IMR-90 (cell line): ENCODE results near the gene KNTC1. TPM values are rescaled to one million over a fixed set of nuclear protein-coding genes. Genes with fewer than 3 reads are reported as not detected.

Source experiments
- ATAC-seq: fragments of 200-7000 bp; cut with Tn5 transposase; 2 replicates; pipeline ENCODE4 v1.9.1; 2020; ENCODE audit warnings: low read depth, mild to moderate bottlenecking, moderate library complexity
- BruUV-seq: library from RNA; stranded (reverse); fragments of 400-500 nt; replicated peaks from 2 replicates; lab custom pipeline; 2021; lab: Mats Ljungman, UMichigan
- CTCF ChIA-PET: fragments of 300-600 bp; formaldehyde crosslinking; extraction: SDS; loops from one replicate; lab custom pipeline; 2021; ENCODE audit warnings: antibody characterized with exemption; lab: Yijun Ruan, JAX
- POLR2A ChIA-PET: fragments of 300-600 bp; sonication (Branson Sonifier 250); formaldehyde crosslinking; loops from one replicate; lab custom pipeline; 2022; ENCODE audit warnings: antibody characterized with exemption; ENCODE audit not compliant: unreplicated experiment; lab: Charles Lee
- DNase-seq: peaks from one replicate; pipeline ENCODE4 v3.0.0; 2013
- H2AFZ ChIP-seq: replicated peaks from 2 replicates; pipeline ENCODE3; 2013; ENCODE audit warnings: low read length, mild to moderate bottlenecking; ENCODE audit not compliant: poor library complexity
- H2AK5ac ChIP-seq: 2 replicates; pipeline ENCODE4 v1.6.1; 2013; ENCODE audit warnings: low read depth, low read length, inconsistent platforms
- H2AK9ac ChIP-seq: replicated peaks from 2 replicates; pipeline ENCODE3; 2013; ENCODE audit warnings: mild to moderate bottlenecking, low read depth, low read length, moderate library complexity; ENCODE audit not compliant: poor library complexity
- H2BK120ac ChIP-seq: 2 replicates; pipeline ENCODE4 v1.6.1; 2013; ENCODE audit warnings: low read depth, low read length, inconsistent platforms
- H2BK15ac ChIP-seq: 3 replicates; pipeline ENCODE4 v1.6.1; 2013; ENCODE audit warnings: low read depth, low read length, inconsistent platforms
- H2BK20ac ChIP-seq: 2 replicates; pipeline ENCODE4 v1.6.1; 2013; ENCODE audit warnings: low read depth, mild to moderate bottlenecking, inconsistent platforms, low read length, moderate library complexity
- H2BK5ac ChIP-seq: 2 replicates; pipeline ENCODE4 v1.6.1; 2013; ENCODE audit warnings: mild to moderate bottlenecking, low read depth, low read length, inconsistent platforms; ENCODE audit not compliant: poor library complexity, severe bottlenecking
- H3K14ac ChIP-seq: replicated peaks from 2 replicates; pipeline ENCODE4 v1.6.1; 2013; ENCODE audit warnings: low read depth, low read length, inconsistent platforms
- H3K18ac ChIP-seq: 2 replicates; pipeline ENCODE4 v1.6.1; 2013; ENCODE audit warnings: low read depth, low read length, control low read depth
- H3K23ac ChIP-seq: 2 replicates; pipeline ENCODE4 v1.6.1; 2013; ENCODE audit warnings: low read depth, low read length, inconsistent platforms
- H3K27ac ChIP-seq: 2 replicates; pipeline ENCODE4 v1.5.1; 2013; ENCODE audit warnings: mild to moderate bottlenecking, control low read depth, low read length; ENCODE audit not compliant: insufficient read depth
- H3K27me3 ChIP-seq: 2 replicates; pipeline ENCODE4 v1.6.1; 2013; ENCODE audit warnings: low read length; ENCODE audit not compliant: control insufficient read depth, insufficient read depth
- H3K36me3 ChIP-seq: 2 replicates; pipeline ENCODE4 v1.6.1; 2013; ENCODE audit warnings: low read length, mixed read lengths; ENCODE audit not compliant: control insufficient read depth, insufficient read depth
- H3K4ac ChIP-seq: 2 replicates; pipeline ENCODE4 v1.6.1; 2013; ENCODE audit warnings: low read depth, low read length, inconsistent platforms
- H3K4me1 ChIP-seq: 2 replicates; pipeline ENCODE4 v1.6.1; 2013; ENCODE audit warnings: low read length, mixed read lengths; ENCODE audit not compliant: control insufficient read depth, insufficient read depth
- H3K4me2 ChIP-seq: 2 replicates; pipeline ENCODE4 v1.6.1; 2013; ENCODE audit warnings: low read depth, mild to moderate bottlenecking, control low read depth, low read length, moderate library complexity
- H3K4me3 ChIP-seq: 2 replicates; pipeline ENCODE4 v1.5.1; 2013; ENCODE audit warnings: low read depth, mild to moderate bottlenecking, control low read depth, low read length, moderate library complexity; ENCODE audit not compliant: insufficient read depth
- H3K56ac ChIP-seq: 2 replicates; pipeline ENCODE4 v1.6.1; 2013; ENCODE audit warnings: low read length, inconsistent platforms; ENCODE audit not compliant: insufficient read depth; ENCODE audit errors: extremely low read depth
- H3K79me1 ChIP-seq, 2 experiments: 2 replicates each; pipeline ENCODE4 v1.6.1; 2013; ENCODE audit warnings: low read length in 2 of 2, inconsistent platforms in 1 of 2, low read depth in 1 of 2
- H3K9ac ChIP-seq: 2 replicates; pipeline ENCODE4 v1.6.1; 2013; ENCODE audit warnings: low read depth, low read length, control low read depth
- H3K9me1 ChIP-seq: 2 replicates; pipeline ENCODE4 v1.6.1; 2013; ENCODE audit warnings: low read length, inconsistent platforms; ENCODE audit not compliant: insufficient read depth
- H3K9me3 ChIP-seq: 2 replicates; pipeline ENCODE4 v1.6.1; 2013; ENCODE audit warnings: low read length; ENCODE audit not compliant: control insufficient read depth, insufficient read depth
- H4K20me1 ChIP-seq: 2 replicates; pipeline ENCODE4 v1.6.1; 2013; ENCODE audit warnings: low read length, inconsistent platforms; ENCODE audit not compliant: insufficient read depth
- H4K5ac ChIP-seq: 2 replicates; pipeline ENCODE4 v1.6.1; 2013; ENCODE audit warnings: mild to moderate bottlenecking, low read depth, low read length, control low read depth
- H4K8ac ChIP-seq, 2 experiments: 2 replicates each; pipeline ENCODE4 v1.6.1; 2013; ENCODE audit warnings: low read depth in 2 of 2, low read length in 2 of 2, control low read depth in 1 of 2, inconsistent platforms in 1 of 2
- H4K91ac ChIP-seq: 2 replicates; pipeline ENCODE4 v1.6.1; 2013; ENCODE audit warnings: low read depth, low read length, inconsistent platforms; ENCODE audit not compliant: insufficient read depth
- BHLHE40 ChIP-seq: fragments of 150-350 bp; IDR thresholded peaks from 2 replicates; pipeline ENCODE4 v1.6.1; 2016; ENCODE audit warnings: mild to moderate bottlenecking, low read depth, low read length
- CEBPB ChIP-seq: IDR thresholded peaks from 2 replicates; pipeline ENCODE4 v1.6.1; 2012; ENCODE audit warnings: low read depth, low read length, improper control_type of control experiment
- CHD1 ChIP-seq: IDR thresholded peaks from 2 replicates; pipeline ENCODE4 v1.6.1; 2012; ENCODE audit warnings: low read depth, low read length, improper control_type of control experiment
- CTCF ChIP-seq: conservative IDR thresholded peaks from 2 replicates; pipeline ENCODE4 v1.5.1; 2012; ENCODE audit warnings: mild to moderate bottlenecking, low read depth, low read length, improper control_type of control experiment
- ELK1 ChIP-seq: fragments of 150-350 bp; IDR thresholded peaks from 2 replicates; pipeline ENCODE4 v1.6.1; 2016; ENCODE audit warnings: low read depth, mild to moderate bottlenecking, low read length, moderate library complexity, borderline replicate concordance
- FOS ChIP-seq: fragments of 150-350 bp; IDR thresholded peaks from 2 replicates; pipeline ENCODE4 v1.6.1; 2016; ENCODE audit warnings: low read depth, low read length
- MAFK ChIP-seq: IDR thresholded peaks from 2 replicates; pipeline ENCODE4 v1.6.1; 2012; ENCODE audit warnings: low read depth, low read length, improper control_type of control experiment
- MAZ ChIP-seq: IDR thresholded peaks from 2 replicates; pipeline ENCODE4 v1.6.1; 2012; ENCODE audit warnings: low read depth, mild to moderate bottlenecking, low read length, improper control_type of control experiment, moderate library complexity, borderline replicate concordance
- MXI1 ChIP-seq: IDR thresholded peaks from 2 replicates; pipeline ENCODE4 v1.6.1; 2012; ENCODE audit warnings: low read depth, mild to moderate bottlenecking, low read length, moderate library complexity, borderline replicate concordance
- NFE2L2 ChIP-seq: fragments of 150-350 bp; IDR thresholded peaks from 2 replicates; pipeline ENCODE4 v1.6.1; 2016; ENCODE audit warnings: low read depth, mild to moderate bottlenecking, low read length
- POLR2A ChIP-seq: IDR thresholded peaks from 2 replicates; pipeline ENCODE4 v1.6.1; 2012; ENCODE audit warnings: mild to moderate bottlenecking, low read depth, low read length
- RAD21 ChIP-seq: IDR thresholded peaks from 2 replicates; pipeline ENCODE4 v1.6.1; 2012; ENCODE audit warnings: low read length, improper control_type of control experiment
- RCOR1 ChIP-seq: IDR thresholded peaks from 2 replicates; pipeline ENCODE4 v1.6.1; 2012; ENCODE audit warnings: mild to moderate bottlenecking, low read length, improper control_type of control experiment; ENCODE audit not compliant: insufficient replicate concordance
- RFX5 ChIP-seq: IDR thresholded peaks from 2 replicates; pipeline ENCODE4 v1.8.0; 2012; ENCODE audit warnings: low read depth, mild to moderate bottlenecking, low read length, moderate library complexity
- SMC3 ChIP-seq: fragments of 150-350 bp; IDR thresholded peaks from 2 replicates; pipeline ENCODE4 v1.6.1; 2016; ENCODE audit warnings: low read depth, mild to moderate bottlenecking, antibody characterized with exemption, low read length, moderate library complexity
- USF2 ChIP-seq: fragments of 150-350 bp; IDR thresholded peaks from 2 replicates; pipeline ENCODE4 v1.6.1; 2017; ENCODE audit warnings: mild to moderate bottlenecking, antibody characterized with exemption, low read length, low read depth
- WGBS, 2 experiments: methylation state at CpG; one replicate each; pipeline versions ENCODE4 v1.1.5 to v1.1.7; 2013; ENCODE audit warnings: missing lambda C conversion rate in 2 of 2; ENCODE audit not compliant: insufficient read length in 1 of 2; ENCODE audit errors: extremely low coverage in 2 of 2; 5-methylcytosine and 5-hydroxymethylcytosine counted together
- dilution Hi-C: fragments of 300-500 bp; cut with HindIII; formaldehyde crosslinking; loops from one replicate; pipeline ENCODE4 v1.14.3; 2018; ENCODE audit warnings: low sequenced_read_pairs; ENCODE audit not compliant: unreplicated experiment
- in situ Hi-C: fragments of 300-500 bp; cut with MboI; formaldehyde crosslinking; loops from 3 replicates; pipeline ENCODE4 v1.14.3; 2019; ENCODE audit warnings: low sequenced_read_pairs, inconsistent platforms, mixed read lengths
- intact Hi-C: fragments of 100-400 bp; cut with micrococcal nuclease; formaldehyde crosslinking; loops from 2 replicates; pipeline ENCODE4 v1.10.0; 2022
- polyA plus RNA-seq, 3 experiments: library from polyadenylated mRNA; depleted of rRNA; stranded (reverse); fragments of >200 nt; gene quantifications; 2 replicates each; pipeline ENCODE4 v1.2.3, GENCODE V29; 2012; ENCODE audit warnings: low replicate concordance in 1 of 3
- total RNA-seq: library from RNA; depleted of rRNA; stranded (reverse); fragments of >200 nt; gene quantifications from 2 replicates; pipeline ENCODE4 v1.2.3, GENCODE V29; 2012

KNTC1 gene
- total and polyA plus RNA-seq, 2 of the 4 experiments (the other 2 are of a cell fraction): 16.6 to 23.7 TPM

GRCh38 chr12:122528992-122529391 lies 1.9 kb downstream of the KNTC1 start:
- no peaks in the 10 kb centered on the region; the same call in 1 of the 2 replicates for H3K4me1 ChIP-seq
- CTCF ChIA-PET: no interaction called here
- ATAC-seq (no peak), DNase-seq (no peak)
- WGBS, 2 experiments: no CpG with 5 or more reads among the region's 6 CpGs
- no peak overlapping the region for H3K23ac ChIP-seq
- in situ Hi-C loops (no loop called here), dilution Hi-C loops (no loop called here), intact Hi-C loops (no loop called here)
- no peak overlapping the region for H2BK15ac ChIP-seq
- no peak overlapping the region for H2AK5ac ChIP-seq
- H3K9me3 ChIP-seq: no peaks in the 10 kb centered on the region
- no peaks in the 10 kb centered on the region for H3K27me3 ChIP-seq
- H3K18ac ChIP-seq: no peak overlapping the region
- H3K36me3 ChIP-seq: peaks cover 1% of the 10 kb centered on the region; the same call in 1 of the 2 replicates
- H3K9me1 ChIP-seq: no peaks in the 10 kb centered on the region
- no peak overlapping the region for H3K56ac ChIP-seq
- TF ChIP-seq BHLHE40: no peak
- no peak for TF ChIP-seq RCOR1
- no peak for TF ChIP-seq RFX5
- no peak for TF ChIP-seq FOS
- no peak for TF ChIP-seq MXI1
- TF ChIP-seq ELK1: no peak
- TF ChIP-seq SMC3: no peak
- TF ChIP-seq POLR2A: no peak
- TF ChIP-seq MAFK: no peak
- no peak for TF ChIP-seq USF2
- no peak for TF ChIP-seq CEBPB
- no peak for TF ChIP-seq RAD21
- TF ChIP-seq MAZ: no peak
- TF ChIP-seq NFE2L2: no peak
- no peak for TF ChIP-seq CTCF
- no peak for TF ChIP-seq CHD1
- peaks cover 19% of the 10 kb centered on the region for H4K20me1 ChIP-seq
- H4K8ac ChIP-seq: no peak overlapping the region
- H3K9ac ChIP-seq: no peak overlapping the region
- H2BK20ac ChIP-seq: no peak overlapping the region
- peaks cover 25 to 37% of the 10 kb centered on the region in 2 experiments for H3K79me1 ChIP-seq
- H3K4ac ChIP-seq: no peak overlapping the region
- no peak overlapping the region for H3K14ac ChIP-seq
- no peak overlapping the region for H2AK9ac ChIP-seq
- H2BK5ac ChIP-seq: no peak overlapping the region
- H2AFZ ChIP-seq: no peak overlapping the region
- H4K91ac ChIP-seq: no peak overlapping the region
- H3K4me3 ChIP-seq: no peak overlapping the region
- no TSS peak for BruUV-seq
- H3K4me2 ChIP-seq: no peak overlapping the region
- H2BK120ac ChIP-seq: no peak overlapping the region
- H3K27ac ChIP-seq: no peak overlapping the region
- H4K5ac ChIP-seq: no peak overlapping the region
- POLR2A ChIA-PET: no interaction called here
